Central memory CD8-positive, alpha-beta T cell (primary cell): ENCODE data around the gene TMEM25.
"Not testable (repeated sequence)": the region's sequence is repeated elsewhere in the genome, so short reads cannot be mapped to it uniquely, and the experiment has no call there.

Experiments used
- ATAC-seq: fragments of 150-1000 bp; cut with Tn5 transposase; replicated peaks from 2 replicates; pipeline ENCODE4 v1.10.0; 2022; ENCODE audit warnings: mild to moderate bottlenecking, moderate FRiP score, moderate number of reproducible peaks; ENCODE audit not compliant: poor library complexity, severe bottlenecking; ENCODE audit errors: extremely low read depth
- DNase-seq, 2 donors: peaks; one replicate each; pipeline ENCODE4 v3.0.0; 2021; ENCODE audit warnings: low spot score in 2 of 2
- H3K27ac Mint-ChIP-seq: one replicate; pipeline ENCODE4 v1.8.0; 2022; ENCODE audit warnings: low read depth, mild to moderate bottlenecking, moderate library complexity, mixed read lengths
- H3K27me3 Mint-ChIP-seq: one replicate; pipeline ENCODE4 v1.8.0; 2022; ENCODE audit warnings: mixed read lengths
- H3K36me3 Mint-ChIP-seq: one replicate; pipeline ENCODE4 v1.8.0; 2022; ENCODE audit warnings: mild to moderate bottlenecking, moderate library complexity, mixed read lengths; ENCODE audit not compliant: insufficient read depth
- H3K4me1 Mint-ChIP-seq: one replicate; pipeline ENCODE4 v1.8.0; 2022; ENCODE audit warnings: mixed read lengths
- H3K4me3 Mint-ChIP-seq: one replicate; pipeline ENCODE4 v1.8.0; 2022; ENCODE audit warnings: mild to moderate bottlenecking, moderate library complexity, mixed read lengths
- H3K9me3 Mint-ChIP-seq: one replicate; pipeline ENCODE4 v1.8.0; 2022; ENCODE audit warnings: mixed read lengths

The TMEM25 gene

GRCh38 chr11:118530683-118531596, at the start of gene TMEM25:
TSS of gene TMEM25 (plus strand) at chr11:118531192. CDS start at chr11:118531802, 610 bp downstream.
- peaks cover 33% of the 10 kb centered on the region for H3K4me1 Mint-ChIP-seq
- no peaks in the 10 kb centered on the region for H3K9me3 Mint-ChIP-seq
- peak; percentile 77 for ATAC-seq
- peak within 1 kb of the TSS; percentile 85 for H3K27ac Mint-ChIP-seq
- peaks cover 7% of the 10 kb centered on the region for H3K36me3 Mint-ChIP-seq
- DNase-seq: peak; percentile 35 to 37
- H3K27me3 Mint-ChIP-seq: no peaks in the 10 kb centered on the region
- H3K4me3 Mint-ChIP-seq: peak within 1 kb of the TSS; percentile 89

- peaks cover 84% of the 10 kb centered on the region for H3K36me3 Mint-ChIP-seq
- not testable (repeated sequence) for H3K4me1 Mint-ChIP-seq, DNase-seq, H3K27ac Mint-ChIP-seq, ATAC-seq, H3K9me3 Mint-ChIP-seq, H3K27me3 Mint-ChIP-seq, H3K4me3 Mint-ChIP-seq
These were observed 49.8 kb upstream of the TMEM25 start for GRCh38 chr11:118481238-118481637.

- ATAC-seq: no peak
- Mint-ChIP-seq H3K36me3 (peaks cover 75% of the 10 kb centered on the region), H3K4me1 (no peaks in the 10 kb centered on the region), H3K27me3 (no peaks in the 10 kb centered on the region), H3K4me3 (no peak overlapping the region), H3K27ac (no peak overlapping the region), H3K9me3 (no peaks in the 10 kb centered on the region)
- DNase-seq: no peak
These were observed 46.6 kb upstream of the TMEM25 start for GRCh38 chr11:118484405-118484804.

GRCh38 chr11:118485273-118485672, 45.7 kb upstream of the TMEM25 start:
- Mint-ChIP-seq H3K27me3 (no peaks in the 10 kb centered on the region), H3K9me3 (no peaks in the 10 kb centered on the region), H3K4me1 (no peaks in the 10 kb centered on the region), H3K36me3 (peaks cover 74% of the 10 kb centered on the region), H3K4me3 (no peak overlapping the region), H3K27ac (no peak overlapping the region)
- ATAC-seq: no peak
- DNase-seq: no peak

GRCh38 chr11:118488480-118489109, 42.4 kb upstream of the TMEM25 start:
- DNase-seq: peak; percentile 73 to 81
- no peaks in the 10 kb centered on the region for H3K9me3 Mint-ChIP-seq
- ATAC-seq: peak; percentile 68
- H3K27ac Mint-ChIP-seq: no peak overlapping the region
- H3K36me3 Mint-ChIP-seq: peaks cover 70% of the 10 kb centered on the region
- H3K27me3 Mint-ChIP-seq: no peaks in the 10 kb centered on the region
- H3K4me1 Mint-ChIP-seq: no peaks in the 10 kb centered on the region
- H3K4me3 Mint-ChIP-seq: no peak overlapping the region

GRCh38 chr11:118491041-118491440, 40.0 kb upstream of the TMEM25 start:
- Mint-ChIP-seq H3K27me3 (no peaks in the 10 kb centered on the region), H3K36me3 (peaks cover 71% of the 10 kb centered on the region), H3K27ac (no peak overlapping the region), H3K4me3 (no peak overlapping the region), H3K4me1 (no peaks in the 10 kb centered on the region), H3K9me3 (no peaks in the 10 kb centered on the region)
- no peak for ATAC-seq
- DNase-seq: no peak

- Mint-ChIP-seq H3K36me3 (peaks cover 88% of the 10 kb centered on the region), H3K9me3 (no peaks in the 10 kb centered on the region), H3K4me3 (no peak overlapping the region), H3K27me3 (no peaks in the 10 kb centered on the region), H3K27ac (no peak overlapping the region), H3K4me1 (no peaks in the 10 kb centered on the region)
- DNase-seq (no peak), ATAC-seq (no peak)
These were observed 33.2 kb upstream of the TMEM25 start for GRCh38 chr11:118497831-118498230.

- Mint-ChIP-seq H3K36me3 (peaks cover 86% of the 10 kb centered on the region), H3K4me1 (peaks cover 11% of the 10 kb centered on the region), H3K27ac (no peak overlapping the region), H3K4me3 (no peak overlapping the region), H3K9me3 (no peaks in the 10 kb centered on the region), H3K27me3 (no peaks in the 10 kb centered on the region)
- ATAC-seq (no peak), DNase-seq (no peak)
These were observed 27.8 kb upstream of the TMEM25 start for GRCh38 chr11:118503216-118503615.

- H3K27ac Mint-ChIP-seq: peak overlapping the region; percentile 75
These were observed 19.4 kb upstream of the TMEM25 start for GRCh38 chr11:118511601-118512000.

GRCh38 chr11:118514103-118514502, 16.9 kb upstream of the TMEM25 start:
- ATAC-seq (no peak), DNase-seq (no peak)
- Mint-ChIP-seq H3K27ac (no peak overlapping the region), H3K4me3 (no peak overlapping the region), H3K36me3 (peaks cover 64% of the 10 kb centered on the region), H3K9me3 (no peaks in the 10 kb centered on the region), H3K27me3 (no peaks in the 10 kb centered on the region), H3K4me1 (peaks cover 9% of the 10 kb centered on the region)

More at GRCh38 chr11:118511601-118512000, 19.4 kb upstream of the TMEM25 start:
- DNase-seq (no peak), ATAC-seq (no peak)
- no peaks in the 10 kb centered on the region for H3K9me3 Mint-ChIP-seq
- peaks cover 74% of the 10 kb centered on the region for H3K36me3 Mint-ChIP-seq
- no peaks in the 10 kb centered on the region for H3K27me3 Mint-ChIP-seq
- H3K4me3 Mint-ChIP-seq: no peak overlapping the region
- peaks cover 9% of the 10 kb centered on the region for H3K4me1 Mint-ChIP-seq

GRCh38 chr11:118519549-118519948, 11.4 kb upstream of the TMEM25 start:
- DNase-seq (no peak), ATAC-seq (no peak)
- Mint-ChIP-seq H3K4me1 (peaks cover under 1% of the 10 kb centered on the region), H3K4me3 (no peak overlapping the region), H3K27ac (no peak overlapping the region), H3K27me3 (no peaks in the 10 kb centered on the region), H3K9me3 (no peaks in the 10 kb centered on the region), H3K36me3 (peaks cover 67% of the 10 kb centered on the region)

GRCh38 chr11:118521892-118522311, 9.1 kb upstream of the TMEM25 start:
- Mint-ChIP-seq H3K4me1 (peaks cover 7% of the 10 kb centered on the region), H3K36me3 (peaks cover 47% of the 10 kb centered on the region), H3K9me3 (no peaks in the 10 kb centered on the region), H3K4me3 (no peak overlapping the region), H3K27ac (no peak overlapping the region), H3K27me3 (no peaks in the 10 kb centered on the region)
- ATAC-seq: no peak
- DNase-seq: no peak
